ENCODE measurements around the gene SSR3.

DNA sequence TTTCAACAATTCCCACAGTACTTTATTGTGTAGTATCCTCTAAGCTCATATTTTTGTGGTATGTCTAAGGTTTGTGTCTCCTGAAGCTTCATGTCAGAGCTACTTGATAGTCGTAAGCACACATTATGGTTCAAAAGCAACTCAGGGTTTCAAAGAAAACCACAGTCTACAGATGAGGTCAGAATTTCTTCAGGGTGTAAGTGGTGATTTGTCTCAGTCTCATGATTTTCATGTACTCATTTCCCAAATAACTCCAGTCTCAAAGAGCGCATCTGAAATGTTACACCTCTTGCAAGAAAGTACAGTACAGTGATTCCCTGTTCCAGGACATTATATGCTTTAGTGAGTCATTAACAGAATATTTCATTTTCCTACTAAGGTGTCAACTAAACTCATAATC, 47.5 kb upstream of the SSR3 start:
- TF ChIP-seq GATA2 (IDR thresholded peaks at IDR 0.05; ENCODE audit: low read depth, low read length), result no peak
- TF ChIP-seq GATA3 (IDR thresholded peaks at IDR 0.05; ENCODE audit: low read depth, low read length), result no peak

All from SH-SY5Y (cell line).